ENCODE data around the gene FLAD1. TPM values are rescaled to one million over a fixed set of nuclear protein-coding genes. Genes with fewer than 3 reads are reported as not detected.

The FLAD1 gene
- total RNA-seq, 4 donors from 2014 or later: 29.7 to 50.3 (median 46.3) TPM

GRCh38 chr1:154962156-154962749, 20.9 kb upstream of the FLAD1 start:
- Histone ChIP-seq H3K4me1 (peaks cover 0 to 23% (median 6%) of the 10 kb centered on the region in 4 donors), H3K27me3 (no peaks in the 10 kb centered on the region), H3K36me3 (peaks cover 0 to 58% (median 0%) of the 10 kb centered on the region in 3 donors), H3K27ac (peak overlapping the region; percentile 93 to 98 (median 98)), H3K4me3 (peak overlapping the region; percentile 75 to 90 (median 88)), H3K9me3 (no peaks in the 10 kb centered on the region)
- peak in 2 of 3 donors; percentile 67 to 71 for DNase-seq
- TF ChIP-seq POLR2A (IDR thresholded peaks at IDR 0.05) (no peak), CTCF (IDR thresholded peaks at IDR 0.05) (no peak)

- Histone ChIP-seq H3K4me3 (peak overlapping the region in 2 of 4 donors; percentile 75 to 90), H3K9me3 (no peaks in the 10 kb centered on the region), H3K27me3 (no peaks in the 10 kb centered on the region), H3K27ac (peak overlapping the region; percentile 93 to 98 (median 98)), H3K4me1 (peaks cover 0 to 20% (median 6%) of the 10 kb centered on the region in 4 donors), H3K36me3 (peaks cover 0 to 64% (median 0%) of the 10 kb centered on the region in 3 donors)
- TF ChIP-seq POLR2A (IDR thresholded peaks at IDR 0.05): no peak
- no peak for TF ChIP-seq CTCF (IDR thresholded peaks at IDR 0.05)
- no peak for DNase-seq
These were observed 20.3 kb upstream of the FLAD1 start for GRCh38 chr1:154962795-154963330.

- TF ChIP-seq CTCF (IDR thresholded peaks at IDR 0.05) (no peak), POLR2A (IDR thresholded peaks at IDR 0.05) (no peak)
- Histone ChIP-seq H3K27me3 (no peaks in the 10 kb centered on the region), H3K4me1 (peaks cover 0 to 20% (median 6%) of the 10 kb centered on the region in 4 donors), H3K4me3 (no peak overlapping the region), H3K27ac (peak overlapping the region in 1 of 4 donors; percentile 98), H3K36me3 (peaks cover 0 to 70% (median 0%) of the 10 kb centered on the region in 3 donors), H3K9me3 (no peaks in the 10 kb centered on the region)
- DNase-seq: no peak
These were observed 19.5 kb upstream of the FLAD1 start for GRCh38 chr1:154963643-154964042.

- H3K4me1 ChIP-seq: peaks cover 0 to 22% (median 6%) of the 10 kb centered on the region in 4 donors
- H3K27ac ChIP-seq: no peak overlapping the region
- H3K36me3 ChIP-seq: peaks cover 0 to 69% (median 0%) of the 10 kb centered on the region in 3 donors
- H3K4me3 ChIP-seq: no peak overlapping the region
- H3K9me3 ChIP-seq: no peaks in the 10 kb centered on the region
- DNase-seq: no peak
- no peak for TF ChIP-seq POLR2A (IDR thresholded peaks at IDR 0.05)
- no peak for TF ChIP-seq CTCF (IDR thresholded peaks at IDR 0.05)
- H3K27me3 ChIP-seq: no peaks in the 10 kb centered on the region
These were observed 18.8 kb upstream of the FLAD1 start for GRCh38 chr1:154964359-154964758.

- no peak for DNase-seq
- Histone ChIP-seq H3K4me3 (no peak overlapping the region), H3K27ac (peak overlapping the region in 1 of 4 donors; percentile 10), H3K36me3 (peaks cover 0 to 69% (median 0%) of the 10 kb centered on the region in 3 donors), H3K4me1 (peaks cover 0 to 32% (median 10%) of the 10 kb centered on the region in 4 donors), H3K9me3 (no peaks in the 10 kb centered on the region), H3K27me3 (no peaks in the 10 kb centered on the region)
- TF ChIP-seq CTCF (IDR thresholded peaks at IDR 0.05) (no peak), POLR2A (IDR thresholded peaks at IDR 0.05) (no peak)
These were observed 17.0 kb upstream of the FLAD1 start for GRCh38 chr1:154966111-154966510.
